Measurements from ENCODE around the gene GALNT16. TPM values are rescaled to one million over a fixed set of nuclear protein-coding genes. Genes with fewer than 3 reads are reported as not detected.
"Not testable (repeated sequence)": the region's sequence is repeated elsewhere in the genome, so short reads cannot be mapped to it uniquely, and the experiment has no call there.

The GALNT16 gene
- total RNA-seq, 1 donor from 2014 or later, result 3.1 TPM

DNA sequence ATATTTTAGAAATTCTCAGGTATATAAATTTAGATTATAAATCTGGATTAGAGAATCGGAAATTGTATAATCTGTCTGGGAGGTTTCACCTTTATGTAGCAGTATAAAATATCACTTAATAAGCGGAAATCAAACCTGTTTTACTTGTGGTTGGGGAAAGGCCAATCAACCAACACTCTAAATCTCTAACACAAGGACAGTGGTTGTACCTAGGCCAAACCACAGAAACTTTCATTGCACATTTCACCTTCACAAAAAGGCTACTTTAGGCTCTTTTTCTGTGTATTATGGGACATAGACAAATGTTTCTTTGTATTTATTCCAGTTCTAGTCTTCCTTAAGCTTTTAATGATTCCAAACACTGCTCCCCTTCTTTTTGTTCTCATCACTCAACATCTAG, 118.3 kb downstream of the GALNT16 start:
- no peaks in the 10 kb centered on the region for H3K27me3 Mint-ChIP-seq (ENCODE audit: unreplicated experiment)

DNA sequence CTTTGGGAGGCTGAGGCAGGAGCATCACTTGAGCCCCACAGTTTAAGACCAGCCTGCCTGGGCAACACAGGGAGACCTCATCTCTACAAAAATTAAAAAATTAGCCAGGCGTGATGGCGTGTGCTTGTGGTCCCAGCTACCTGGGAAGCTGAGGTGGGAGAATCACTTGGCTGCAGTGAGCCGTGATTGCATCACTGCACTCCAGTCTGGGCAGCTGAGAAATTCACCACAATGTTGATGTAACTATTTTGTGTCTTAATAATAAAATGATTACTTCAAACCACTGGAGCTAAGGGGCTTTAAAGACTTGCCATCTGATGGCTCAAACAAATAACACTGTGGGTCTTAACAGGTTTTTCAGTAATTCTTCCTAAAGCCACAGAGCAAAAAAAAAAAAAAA, 127.4 kb downstream of the GALNT16 start:
- no peak for DNase-seq (ENCODE audit: extremely low spot score, unreplicated experiment)
- Mint-ChIP-seq H3K4me1 (ENCODE audit: unreplicated experiment) (peaks cover 2% of the 10 kb centered on the region), H3K27me3 (ENCODE audit: unreplicated experiment) (no peaks in the 10 kb centered on the region), H3K36me3 (ENCODE audit: unreplicated experiment) (peaks cover 52% of the 10 kb centered on the region), H3K9me3 (ENCODE audit: unreplicated experiment) (no peaks in the 10 kb centered on the region), H3K4me3 (ENCODE audit: unreplicated experiment) (no peak overlapping the region), H3K27ac (ENCODE audit: unreplicated experiment) (no peak overlapping the region)
- no peak for TF ChIP-seq CTCF (IDR thresholded peaks at IDR 0.05)

More for the DNA sequence above, 118.3 kb downstream of the GALNT16 start:
- Mint-ChIP-seq H3K4me3 (ENCODE audit: unreplicated experiment) (no peak overlapping the region), H3K4me1 (ENCODE audit: unreplicated experiment) (no peaks in the 10 kb centered on the region), H3K9me3 (ENCODE audit: unreplicated experiment) (peaks cover 14% of the 10 kb centered on the region), H3K27ac (ENCODE audit: unreplicated experiment) (no peak overlapping the region), H3K36me3 (ENCODE audit: unreplicated experiment) (peaks cover 48% of the 10 kb centered on the region)
- TF ChIP-seq CTCF (IDR thresholded peaks at IDR 0.05), result no peak
- DNase-seq (ENCODE audit: extremely low spot score, unreplicated experiment), result no peak

- not testable (repeated sequence) for H3K27me3 Mint-ChIP-seq (ENCODE audit: unreplicated experiment); H3K9me3 Mint-ChIP-seq (ENCODE audit: unreplicated experiment); DNase-seq (ENCODE audit: extremely low spot score, unreplicated experiment); H3K4me3 Mint-ChIP-seq (ENCODE audit: unreplicated experiment)
- Mint-ChIP-seq H3K27ac (ENCODE audit: unreplicated experiment) (peak overlapping the region; percentile 4), H3K36me3 (ENCODE audit: unreplicated experiment) (peaks cover 62% of the 10 kb centered on the region), H3K4me1 (ENCODE audit: unreplicated experiment) (peaks cover 10% of the 10 kb centered on the region)
These were observed 131.4 kb downstream of the GALNT16 start for GRCh38 chr14:69391400-69391799.

- no peaks in the 10 kb centered on the region for H3K27me3 Mint-ChIP-seq (ENCODE audit: unreplicated experiment)
- no peak for DNase-seq (ENCODE audit: extremely low spot score, unreplicated experiment)
- H3K4me1 Mint-ChIP-seq (ENCODE audit: unreplicated experiment), result peaks cover 20% of the 10 kb centered on the region
- peaks cover 55% of the 10 kb centered on the region for H3K36me3 Mint-ChIP-seq (ENCODE audit: unreplicated experiment)
- no peak for TF ChIP-seq CTCF (IDR thresholded peaks at IDR 0.05)
- H3K9me3 Mint-ChIP-seq (ENCODE audit: unreplicated experiment), result no peaks in the 10 kb centered on the region
- no peak overlapping the region for H3K4me3 Mint-ChIP-seq (ENCODE audit: unreplicated experiment)
- H3K27ac Mint-ChIP-seq (ENCODE audit: unreplicated experiment), result no peak overlapping the region
These were observed 132.5 kb downstream of the GALNT16 start for GRCh38 chr14:69392481-69392880.

DNA sequence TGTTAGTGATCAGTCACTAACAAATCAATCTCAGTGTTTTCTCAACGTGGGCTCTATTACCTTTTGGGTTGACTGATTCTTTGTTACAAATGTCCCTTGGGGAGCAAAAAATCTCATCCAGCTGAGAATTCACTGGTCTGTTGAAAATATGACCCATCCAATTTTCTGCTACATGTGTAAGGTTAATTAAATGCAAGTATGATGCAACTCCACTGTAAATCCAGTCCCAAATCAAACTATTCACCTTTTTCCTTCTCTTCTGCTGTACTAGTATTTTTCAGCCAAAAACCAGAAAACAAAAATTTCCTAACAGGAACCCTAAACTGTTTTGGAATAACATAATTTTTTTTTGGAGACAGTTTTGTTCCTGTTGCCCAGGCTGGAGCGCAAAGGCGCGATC, 136.0 kb downstream of the GALNT16 start:
- H3K27ac Mint-ChIP-seq (ENCODE audit: unreplicated experiment), result peak overlapping the region; percentile 100
- no peaks in the 10 kb centered on the region for H3K9me3 Mint-ChIP-seq (ENCODE audit: unreplicated experiment)
- H3K4me3 Mint-ChIP-seq (ENCODE audit: unreplicated experiment), result no peak overlapping the region
- peaks cover 41% of the 10 kb centered on the region for H3K4me1 Mint-ChIP-seq (ENCODE audit: unreplicated experiment)
- no peak for DNase-seq (ENCODE audit: extremely low spot score, unreplicated experiment)
- no peaks in the 10 kb centered on the region for H3K27me3 Mint-ChIP-seq (ENCODE audit: unreplicated experiment)
- no peak for TF ChIP-seq CTCF (IDR thresholded peaks at IDR 0.05)
- peaks cover 40% of the 10 kb centered on the region for H3K36me3 Mint-ChIP-seq (ENCODE audit: unreplicated experiment)

Data from osteocyte (in vitro differentiated cells).